ENCODE results near the gene TSHZ2.
"Not testable (repeated sequence)": the region's sequence is repeated elsewhere in the genome, so short reads cannot be mapped to it uniquely, and the experiment has no call there.

The TSHZ2 gene

GRCh38 chr20:53365539-53366075, 393.4 kb downstream of the TSHZ2 start:
- no peak for DNase-seq

- DNase-seq = not testable (repeated sequence)
Measured at GRCh38 chr20:53366928-53367327, 394.8 kb downstream of the TSHZ2 start.

GRCh38 chr20:53369871-53370270, 397.7 kb downstream of the TSHZ2 start:
- DNase-seq = no peak

GRCh38 chr20:53370345-53370961, 398.3 kb downstream of the TSHZ2 start:
- no peak for DNase-seq

GRCh38 chr20:53371216-53371615, 399.1 kb downstream of the TSHZ2 start:
- no peak for DNase-seq

- no peak for DNase-seq
Measured at GRCh38 chr20:53376021-53376420, 403.9 kb downstream of the TSHZ2 start.

GRCh38 chr20:53379014-53379832, 407.1 kb downstream of the TSHZ2 start:
- DNase-seq = no peak

- no peak for DNase-seq
Measured at GRCh38 chr20:53379833-53380120, 407.6 kb downstream of the TSHZ2 start.

- no peak for DNase-seq
Measured at GRCh38 chr20:53381568-53382262, 409.6 kb downstream of the TSHZ2 start.

GRCh38 chr20:53382263-53382844, 410.2 kb downstream of the TSHZ2 start:
- DNase-seq = no peak

- DNase-seq = no peak
Measured at GRCh38 chr20:53383916-53384315, 411.8 kb downstream of the TSHZ2 start.

- no peak for DNase-seq
Measured at GRCh38 chr20:53384392-53384791, 412.2 kb downstream of the TSHZ2 start.

- no peak for DNase-seq
Measured at GRCh38 chr20:53385941-53386767, 414.0 kb downstream of the TSHZ2 start.

- DNase-seq = no peak
Measured at GRCh38 chr20:53387983-53388675, 416.0 kb downstream of the TSHZ2 start.

- DNase-seq = no peak
Measured at GRCh38 chr20:53389516-53390300, 417.6 kb downstream of the TSHZ2 start.

- no peak for DNase-seq
Measured at GRCh38 chr20:53390770-53391169, 418.6 kb downstream of the TSHZ2 start.

- no peak for DNase-seq
Measured at GRCh38 chr20:53394433-53394832, 422.3 kb downstream of the TSHZ2 start.

- DNase-seq = no peak
Measured at GRCh38 chr20:53395188-53395923, 423.2 kb downstream of the TSHZ2 start.

- no peak for DNase-seq
Measured at GRCh38 chr20:53399083-53399482, 426.9 kb downstream of the TSHZ2 start.
